ENCODE measurements around the gene RRP1.
"Not testable (repeated sequence)": the region's sequence is repeated elsewhere in the genome, so short reads cannot be mapped to it uniquely, and the experiment has no call there.

The RRP1 gene

DNA sequence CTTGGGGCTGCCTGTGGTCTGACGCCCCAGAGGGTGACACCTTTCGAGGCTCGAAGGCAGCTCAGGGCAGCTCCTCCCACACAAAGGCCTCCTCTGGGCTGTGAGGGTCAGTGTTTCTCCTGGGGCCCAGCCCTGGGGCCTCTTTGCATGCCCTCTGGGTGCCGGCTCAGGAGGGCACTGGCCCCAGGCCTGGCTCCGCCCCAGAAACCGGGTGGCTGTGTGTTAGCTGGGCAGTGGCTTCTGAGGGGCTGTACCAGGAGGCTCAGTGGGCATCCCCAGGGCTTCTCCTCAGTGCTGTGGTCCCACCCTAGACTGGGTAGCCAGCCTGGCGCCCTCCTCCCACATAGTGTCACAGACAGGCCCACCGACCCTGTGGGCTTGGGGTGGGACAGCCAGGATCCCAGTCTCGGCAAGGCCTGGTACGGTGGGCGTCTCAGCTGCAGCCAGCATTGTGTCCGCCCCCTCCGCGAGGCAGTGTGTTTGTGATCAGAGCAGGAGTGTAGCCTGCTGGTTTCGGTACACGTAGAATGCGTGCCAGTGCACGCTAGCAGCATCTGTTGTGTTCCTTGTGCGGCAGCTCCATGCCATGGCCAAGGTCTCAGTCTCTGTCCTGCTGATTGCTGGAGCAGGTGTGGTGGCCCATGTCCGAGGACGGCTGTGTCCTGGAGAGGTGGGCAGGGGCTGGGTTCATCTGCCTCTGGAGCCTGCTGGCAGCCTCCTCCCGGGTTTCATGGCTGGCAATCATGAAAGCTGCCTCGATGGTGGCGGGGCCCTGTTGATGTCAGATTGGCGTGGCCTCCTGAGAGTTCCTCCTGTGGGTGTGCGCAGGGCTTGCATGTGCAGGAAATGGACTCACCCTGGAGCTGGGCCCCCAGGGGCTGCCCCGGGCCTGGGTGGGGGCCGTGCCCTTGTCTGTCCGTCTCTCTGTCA lies 28.0 kb downstream of the RRP1 start:
- DNase-seq (ENCODE audit: low spot score): no peak

DNA sequence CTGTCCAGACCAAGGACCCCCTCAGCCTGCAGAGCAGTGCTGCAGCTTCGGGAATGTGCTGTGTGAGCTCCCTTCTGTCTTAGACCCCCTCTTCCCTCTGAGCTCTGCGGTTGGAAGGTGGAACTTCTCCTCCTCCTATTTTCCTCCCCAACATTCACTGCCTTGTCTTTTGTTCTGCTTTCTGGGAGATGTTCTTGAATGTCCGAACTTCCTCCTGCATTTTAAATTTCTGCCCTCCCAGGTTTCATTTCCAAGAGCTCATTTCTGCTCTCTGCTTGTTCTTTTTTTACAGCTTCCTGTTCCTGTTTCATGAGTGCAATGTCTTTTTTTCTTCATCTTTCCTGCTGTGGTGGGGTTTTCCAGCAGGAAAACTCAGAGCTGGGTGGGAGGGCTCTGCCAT lies 29.3 kb downstream of the RRP1 start:
- DNase-seq (ENCODE audit: low spot score): no peak

DNA sequence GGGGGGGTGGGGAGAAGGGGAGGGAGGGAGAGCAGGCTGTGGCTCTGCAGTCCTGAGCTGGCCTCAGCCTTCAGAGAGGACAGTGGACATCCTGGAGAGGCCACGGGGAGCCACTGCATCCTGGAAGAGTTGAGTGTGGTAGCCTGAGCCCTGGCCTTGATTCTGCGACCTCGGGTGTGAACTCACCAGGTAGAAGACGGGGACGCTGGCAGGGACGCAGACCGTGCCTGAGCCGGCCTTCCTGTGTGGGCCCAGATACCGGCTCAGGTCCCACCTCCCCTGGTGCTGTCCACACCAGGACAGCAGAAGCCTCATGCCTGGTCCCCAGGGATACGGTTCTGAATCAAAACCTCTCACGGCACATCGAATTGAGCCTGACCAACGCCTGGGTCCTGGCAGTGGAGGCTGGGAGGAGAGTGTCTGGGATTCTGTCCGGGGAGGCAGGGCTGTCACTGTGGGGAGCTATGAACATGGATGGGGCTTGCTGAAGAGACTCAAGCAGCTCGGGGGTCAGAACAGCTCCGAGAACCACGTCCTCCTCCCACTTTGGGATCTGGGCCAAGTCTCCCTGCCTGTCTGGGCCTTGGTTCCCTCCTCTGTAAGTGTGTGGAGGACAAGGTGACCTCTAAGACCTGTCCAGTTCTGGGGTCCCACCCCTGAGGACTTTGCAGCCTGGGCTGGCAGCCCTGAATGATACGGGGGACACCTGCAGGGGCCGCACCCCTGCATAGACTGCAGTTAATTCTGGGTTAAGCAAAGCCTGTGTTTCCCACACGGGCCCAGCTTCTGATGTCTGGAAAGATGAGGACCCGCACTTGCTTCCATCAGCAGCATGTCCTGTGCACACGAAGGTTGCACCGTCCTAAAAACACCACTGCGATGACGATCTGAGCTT lies 30.4 kb downstream of the RRP1 start:
- no peak for DNase-seq (ENCODE audit: low spot score)

DNA sequence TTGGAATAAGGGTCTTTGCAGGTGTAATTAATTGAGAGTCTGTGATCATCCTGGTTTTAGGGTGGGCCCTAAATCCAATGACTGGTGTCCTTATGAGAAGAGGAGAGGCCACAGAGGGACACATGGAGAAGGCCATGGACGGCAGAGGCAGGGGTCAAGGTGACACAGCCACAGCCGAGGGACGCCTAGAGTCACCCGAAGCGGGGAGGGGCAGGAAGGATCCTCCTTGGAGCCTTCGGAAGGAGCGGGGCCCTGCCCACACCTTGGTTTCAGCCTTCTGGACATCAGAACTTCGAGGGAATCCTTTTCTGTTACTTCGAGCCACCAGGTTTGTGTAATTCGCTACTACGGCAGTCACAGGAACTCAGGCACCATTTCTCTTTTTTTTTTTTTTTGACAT lies 31.1 kb downstream of the RRP1 start:
- no peak for DNase-seq (ENCODE audit: low spot score)

DNA sequence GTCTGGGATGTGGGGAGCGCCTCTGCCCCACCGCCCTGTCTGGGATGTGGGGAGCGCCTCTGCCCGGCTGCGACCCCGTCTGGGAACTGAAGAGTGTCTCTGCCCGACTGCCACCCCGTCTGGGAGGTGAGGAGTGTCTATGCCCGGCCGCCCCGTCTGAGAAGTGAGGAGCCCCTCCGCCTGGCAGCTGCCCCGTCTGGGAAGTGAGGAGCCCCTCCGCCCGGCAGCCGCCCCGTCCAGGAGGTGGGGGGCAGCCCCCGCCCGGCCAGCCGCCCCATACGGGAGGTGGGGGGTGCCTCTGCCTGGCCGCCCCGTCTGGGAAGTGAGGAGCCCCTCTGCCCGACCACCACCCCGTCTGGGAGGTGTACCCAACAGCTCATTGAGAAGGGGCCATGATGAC lies 32.8 kb downstream of the RRP1 start:
- DNase-seq (ENCODE audit: low spot score): not testable (repeated sequence)

DNA sequence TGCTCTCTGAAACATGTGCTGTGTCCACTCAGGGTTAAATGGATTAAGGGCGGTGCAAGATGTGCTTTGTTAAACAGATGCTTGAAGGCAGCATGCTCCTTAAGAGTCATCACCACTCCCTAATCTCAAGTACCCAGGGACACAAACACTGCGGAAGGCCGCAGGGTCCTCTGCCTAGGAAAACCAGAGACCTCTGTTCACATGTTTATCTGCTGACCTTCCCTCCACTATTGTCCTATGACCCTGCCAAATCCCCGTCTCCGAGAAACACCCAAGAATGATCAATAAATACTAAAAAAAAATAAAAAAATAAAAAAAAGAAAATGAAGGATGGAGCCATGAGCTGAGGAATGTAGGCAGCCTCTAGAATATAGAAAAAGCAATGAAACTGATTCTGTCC lies 33.4 kb downstream of the RRP1 start:
- not testable (repeated sequence) for DNase-seq (ENCODE audit: low spot score)

DNA sequence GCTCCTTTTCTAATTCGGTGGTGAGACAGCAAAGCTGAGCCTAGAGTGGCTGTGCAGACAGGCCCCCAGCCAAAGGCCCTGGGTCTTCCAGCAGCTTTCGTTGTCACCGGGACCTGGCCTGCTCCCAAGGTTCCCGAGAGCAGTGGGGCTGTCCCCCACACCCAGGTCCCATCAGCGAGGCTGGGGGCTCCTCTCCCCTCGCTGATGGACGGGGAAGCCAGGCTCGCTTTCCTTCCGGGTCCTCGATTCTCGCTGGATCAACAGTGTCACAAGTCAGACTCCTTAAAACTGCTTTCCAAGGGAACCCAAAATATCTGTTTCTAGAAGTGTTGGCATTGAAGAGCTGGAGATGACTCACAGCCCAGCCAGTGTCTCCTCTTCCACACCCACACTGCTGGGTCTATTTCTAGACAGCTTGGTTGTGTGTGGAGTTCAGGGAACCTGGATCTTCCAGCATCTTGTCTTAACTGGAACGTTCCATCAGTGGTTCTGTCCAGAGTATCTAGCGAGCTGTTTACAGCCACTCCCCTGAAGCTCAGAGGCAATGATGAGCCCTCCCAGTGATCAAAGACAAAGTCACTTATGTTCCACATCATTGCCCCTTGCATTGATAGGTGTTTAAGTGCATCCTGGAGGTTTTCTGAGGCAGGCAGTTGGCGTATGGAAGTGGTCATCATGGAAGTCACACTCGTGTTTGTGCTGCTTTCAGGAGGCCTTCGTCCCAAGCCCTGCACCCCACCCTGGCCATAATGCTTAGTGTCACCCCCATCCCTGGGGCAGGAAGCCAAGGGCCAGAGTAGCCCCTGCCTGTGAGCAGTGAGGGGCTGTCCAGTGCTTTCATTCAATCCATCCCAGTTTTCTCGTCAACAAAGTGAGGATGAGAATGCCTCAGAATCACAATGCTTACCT lies 35.2 kb downstream of the RRP1 start:
- peak; percentile 26 for DNase-seq (ENCODE audit: low spot score)

DNA sequence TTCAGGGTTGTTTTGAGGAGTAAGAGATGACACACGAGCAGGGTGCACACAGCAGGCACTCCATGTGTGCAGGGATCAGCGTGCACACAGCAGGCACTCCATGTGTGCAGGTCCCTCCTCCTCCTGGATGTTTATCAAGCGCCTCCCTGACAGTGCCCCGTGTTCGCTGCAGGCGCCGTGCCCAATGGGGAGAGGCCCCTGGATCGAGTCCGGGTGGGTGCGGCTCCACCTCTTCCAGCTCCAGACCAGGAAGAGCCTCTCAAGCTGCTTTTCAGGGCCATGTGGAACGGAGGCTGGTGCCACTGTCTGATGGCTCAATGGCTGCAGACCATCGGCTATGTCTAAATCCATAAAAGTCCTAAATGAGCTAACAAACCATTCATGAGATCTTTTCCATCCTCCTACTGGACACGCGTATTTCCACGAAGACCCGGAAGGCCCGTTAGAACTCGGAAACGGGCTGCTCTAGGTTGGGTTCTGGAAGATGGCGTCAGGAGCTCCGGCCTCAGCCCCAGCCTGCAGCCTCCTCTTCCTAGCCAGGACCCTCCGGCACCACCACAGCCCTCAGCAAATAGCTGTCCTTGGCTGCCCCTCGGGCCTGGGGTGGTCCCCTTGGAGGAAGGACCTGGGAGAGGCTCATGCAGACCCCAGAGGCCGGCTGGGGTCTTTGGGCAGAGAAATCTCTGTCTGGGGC lies 36.0 kb downstream of the RRP1 start:
- no peak for DNase-seq (ENCODE audit: low spot score)

DNA sequence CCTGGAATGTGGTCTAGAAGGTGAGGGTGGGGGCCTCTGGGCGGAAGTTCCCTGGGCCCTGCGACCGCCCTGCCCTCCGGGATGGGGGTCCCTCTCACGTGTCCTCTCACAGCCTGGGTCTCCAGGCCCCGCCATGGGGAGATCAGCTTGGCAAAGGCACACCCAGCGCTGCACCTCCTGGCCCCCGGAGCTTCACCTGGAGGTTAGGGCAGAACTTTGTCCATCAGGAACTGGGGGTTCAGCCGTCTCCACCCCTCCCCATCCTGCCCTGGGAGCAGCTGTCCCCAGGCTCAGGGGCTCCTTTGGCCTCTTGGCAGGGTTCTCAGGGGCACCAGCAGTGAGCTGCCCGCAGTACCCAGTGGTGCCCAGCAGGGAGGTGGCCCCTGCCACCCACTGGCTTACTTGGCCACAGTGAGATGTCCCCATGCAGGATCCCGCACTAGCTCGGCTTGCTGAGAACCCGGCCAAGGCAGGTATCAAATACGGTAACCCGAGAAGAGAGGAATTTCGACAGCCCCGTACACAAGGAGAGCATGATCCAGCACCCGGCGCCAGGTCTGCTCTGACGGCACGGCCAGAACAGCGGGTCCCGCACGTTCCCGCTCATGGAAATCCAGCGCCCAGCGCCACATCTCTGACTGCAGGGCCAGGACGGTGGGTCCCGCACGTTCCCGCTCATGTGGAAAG lies 36.7 kb downstream of the RRP1 start:
- DNase-seq (ENCODE audit: low spot score): no peak

DNA sequence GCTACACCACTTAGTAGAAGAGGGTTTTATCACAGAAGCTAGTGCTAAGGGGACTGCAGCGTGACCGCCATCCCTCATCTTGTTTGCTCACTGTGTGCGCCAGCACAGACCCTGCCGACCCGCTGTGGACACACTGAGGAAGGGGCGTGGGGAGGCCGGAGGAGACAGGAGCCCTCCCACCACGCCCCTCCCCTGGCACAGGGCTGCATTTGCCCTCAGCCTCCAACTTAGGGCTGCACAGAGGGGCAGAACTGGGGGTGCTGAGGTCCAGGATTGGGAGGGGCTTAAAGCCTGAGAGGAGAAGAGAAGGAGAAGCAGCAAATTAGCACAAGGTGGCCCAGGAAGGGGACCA lies 37.2 kb downstream of the RRP1 start:
- no peak for DNase-seq (ENCODE audit: low spot score)

DNA sequence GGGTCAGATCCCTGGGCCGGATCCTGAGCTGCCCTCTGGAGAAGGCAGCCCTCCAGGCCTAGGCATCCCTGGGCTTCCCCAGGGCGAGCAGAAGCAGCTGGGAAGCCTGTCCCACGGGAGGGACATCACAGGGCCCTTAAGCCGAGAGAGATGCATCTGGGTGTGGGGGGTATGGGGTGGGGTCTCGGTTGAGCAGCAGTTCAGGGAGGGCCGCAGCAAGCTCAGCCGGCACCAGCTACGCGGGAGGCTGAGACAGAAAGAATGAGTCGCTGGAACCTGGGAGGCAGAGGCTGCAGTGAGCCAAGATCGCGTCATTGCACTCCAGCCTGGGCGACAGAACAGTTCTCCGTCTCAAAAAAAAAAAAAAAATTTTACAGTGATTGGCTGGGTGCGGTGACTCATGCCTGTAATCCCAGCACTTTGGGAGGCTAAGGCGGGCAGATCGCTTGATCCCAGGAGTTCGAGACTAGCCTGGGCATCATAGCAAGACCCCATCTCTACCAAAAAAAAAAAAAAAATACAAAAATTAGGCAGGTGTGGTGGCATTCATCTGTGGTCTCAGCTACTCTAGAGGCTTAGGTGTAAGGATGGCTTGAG lies 37.7 kb downstream of the RRP1 start:
- DNase-seq (ENCODE audit: low spot score): peak; percentile 74

DNA sequence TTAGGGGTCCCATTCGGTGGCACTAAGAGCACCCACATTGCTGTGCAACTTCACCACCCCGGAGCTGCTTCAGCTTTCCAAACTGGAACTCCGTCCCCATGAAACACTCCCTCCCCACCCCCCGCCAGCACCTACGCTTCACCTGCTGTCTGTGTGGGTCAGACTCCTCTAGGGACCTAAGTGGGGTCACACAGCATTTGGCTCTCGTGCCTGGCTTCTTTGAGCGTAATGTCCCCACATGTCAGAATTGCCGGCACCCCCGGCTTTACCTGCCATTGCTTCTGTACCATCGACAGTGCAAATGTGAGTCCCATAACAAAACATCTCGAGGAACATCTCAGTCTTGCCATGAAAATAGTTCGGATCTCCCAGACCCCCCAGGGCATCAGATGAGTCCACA lies 39.8 kb downstream of the RRP1 start:
- no peak for DNase-seq (ENCODE audit: low spot score)

DNA sequence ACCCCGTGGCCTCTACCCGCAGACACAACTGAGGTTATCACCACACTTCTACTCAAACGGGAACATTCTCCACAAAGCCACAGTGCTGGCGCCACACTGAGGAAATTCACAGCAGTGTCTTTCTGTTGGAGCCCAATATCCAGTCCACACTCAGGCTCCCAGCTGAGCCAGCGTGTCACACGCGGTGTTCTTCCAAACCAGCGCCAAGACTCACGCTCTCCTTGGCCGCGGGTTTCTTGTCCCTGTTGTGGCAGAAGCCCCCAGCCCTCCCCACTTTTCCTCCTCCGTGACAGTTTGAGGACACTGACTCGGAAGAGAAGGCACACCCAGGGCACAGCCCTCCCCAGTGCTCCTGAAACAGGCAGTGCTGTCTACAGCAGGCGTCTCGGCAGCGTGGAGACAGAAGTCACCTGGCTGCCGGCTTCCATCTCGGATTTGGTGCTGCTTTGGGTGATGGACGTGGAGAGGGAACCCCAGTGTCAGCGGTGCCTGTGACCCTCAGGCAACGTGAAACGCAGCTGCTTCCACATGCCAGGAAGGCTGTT lies 40.3 kb downstream of the RRP1 start:
- no peak for DNase-seq (ENCODE audit: low spot score)

DNA sequence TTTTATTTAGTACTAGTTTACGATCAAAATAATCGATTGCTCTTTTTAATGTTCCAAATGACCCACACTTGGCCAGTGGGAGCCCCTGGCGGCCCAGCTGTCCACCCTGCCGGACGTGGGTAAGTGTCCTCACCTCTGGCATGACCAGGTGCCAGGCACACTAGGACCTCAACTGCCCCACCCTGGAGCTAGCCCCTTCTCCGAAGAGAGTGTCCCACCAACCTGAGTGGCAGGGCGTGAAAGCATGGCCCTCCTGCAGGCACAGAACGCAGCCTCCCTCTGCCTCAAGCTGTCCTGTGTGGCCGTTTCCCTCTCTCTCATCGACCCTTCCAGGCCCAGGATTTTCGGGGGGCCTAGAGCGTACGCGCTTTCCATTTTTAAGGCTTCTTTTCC lies 42.8 kb downstream of the RRP1 start:
- DNase-seq (ENCODE audit: low spot score): no peak

DNA sequence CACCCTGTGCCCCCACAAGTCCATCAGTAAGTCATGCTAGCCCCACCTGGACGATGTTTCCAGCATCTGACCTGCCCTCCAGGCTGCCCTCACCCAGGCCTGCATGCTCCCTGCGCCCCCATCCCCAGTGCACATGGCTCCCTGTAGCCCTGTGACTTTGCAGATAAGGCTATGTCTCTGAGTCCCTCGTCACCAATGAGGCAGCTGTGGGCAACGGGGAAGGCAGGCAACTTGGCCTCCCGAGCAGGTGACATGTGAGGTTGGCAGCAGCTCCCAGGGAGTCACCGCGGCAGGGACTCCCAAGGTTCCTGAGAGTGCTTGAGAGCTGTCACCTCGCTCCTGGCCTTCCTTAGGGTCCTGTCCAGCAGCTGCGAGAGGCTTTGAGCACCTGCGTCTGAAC lies 43.3 kb downstream of the RRP1 start:
- DNase-seq (ENCODE audit: low spot score): no peak

DNA sequence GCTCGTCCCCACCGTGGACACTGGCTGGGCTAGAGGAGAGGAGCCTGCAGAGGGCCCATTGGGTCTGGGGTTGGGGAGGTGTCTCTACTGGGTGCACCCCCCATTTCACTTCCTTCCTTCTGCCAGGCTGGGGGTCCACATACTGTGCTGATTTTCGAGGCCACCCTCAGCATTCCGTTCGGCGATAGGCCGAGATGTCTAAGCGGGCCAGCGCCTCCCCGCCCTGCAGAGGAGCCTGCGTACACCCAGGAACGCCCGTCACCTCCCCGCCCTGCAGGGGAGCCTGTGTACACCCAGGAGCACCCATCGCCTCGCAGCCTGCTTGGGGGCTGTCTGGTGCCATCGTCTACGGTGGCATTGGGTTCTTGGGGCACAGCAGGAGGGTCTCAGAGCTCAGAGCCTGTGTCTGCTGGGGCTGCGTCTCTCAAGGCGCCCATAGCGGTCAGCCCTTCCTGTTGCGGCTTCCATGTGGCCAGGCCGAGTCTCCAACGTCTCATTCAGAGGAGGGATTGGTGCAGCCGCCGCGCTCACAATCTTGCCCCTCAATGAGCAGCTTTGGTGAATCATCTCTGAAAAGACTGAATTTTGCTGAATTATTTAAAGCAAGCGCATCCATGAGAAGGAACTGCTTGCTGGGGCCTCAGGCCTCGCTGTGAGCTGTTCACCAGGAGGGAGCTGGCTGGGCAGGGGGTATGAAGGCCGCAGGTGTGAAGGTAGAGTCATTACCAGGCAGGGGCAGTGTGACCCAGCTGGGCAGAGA lies 44.9 kb downstream of the RRP1 start:
- DNase-seq (ENCODE audit: low spot score): no peak

DNA sequence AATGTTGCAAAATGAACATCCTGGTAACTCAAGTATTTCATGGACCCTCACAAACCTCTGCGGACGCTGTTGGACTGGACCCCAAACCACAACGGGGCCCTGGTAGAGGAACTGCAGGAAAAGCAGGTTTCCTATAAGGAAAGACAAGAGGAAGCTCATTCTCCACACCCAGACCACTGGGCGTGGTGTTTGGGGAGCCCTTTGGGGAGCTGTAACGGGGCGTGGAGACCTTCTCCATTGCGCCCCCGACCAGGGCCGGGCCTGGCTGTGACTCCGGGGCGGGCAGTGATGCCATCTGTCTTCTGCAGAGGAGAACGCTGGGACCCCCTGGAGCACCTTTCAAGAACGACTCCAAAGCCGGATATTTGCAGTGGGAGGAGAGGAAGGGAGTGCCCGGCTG lies 45.7 kb downstream of the RRP1 start:
- no peak for DNase-seq (ENCODE audit: low spot score)

DNA sequence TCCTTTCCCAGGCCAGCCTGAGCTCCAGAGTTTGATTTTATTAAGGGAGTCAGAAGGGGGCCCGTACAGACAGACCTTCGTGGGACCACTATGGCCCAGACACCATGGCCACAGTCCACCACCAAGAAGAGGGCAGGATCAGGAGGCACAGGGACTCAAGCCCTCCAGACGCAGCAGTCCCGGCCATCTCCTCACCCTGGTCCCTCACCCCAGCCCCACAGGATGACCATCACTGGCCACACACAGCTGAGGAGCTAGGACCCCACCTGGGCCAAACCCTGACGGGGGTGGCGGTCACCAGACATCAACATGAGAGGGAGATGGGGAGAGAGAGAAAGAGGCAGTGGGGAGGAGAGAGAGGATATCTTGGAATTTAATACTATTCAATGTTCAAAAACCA lies 46.5 kb downstream of the RRP1 start:
- no peak for DNase-seq (ENCODE audit: low spot score)

DNA sequence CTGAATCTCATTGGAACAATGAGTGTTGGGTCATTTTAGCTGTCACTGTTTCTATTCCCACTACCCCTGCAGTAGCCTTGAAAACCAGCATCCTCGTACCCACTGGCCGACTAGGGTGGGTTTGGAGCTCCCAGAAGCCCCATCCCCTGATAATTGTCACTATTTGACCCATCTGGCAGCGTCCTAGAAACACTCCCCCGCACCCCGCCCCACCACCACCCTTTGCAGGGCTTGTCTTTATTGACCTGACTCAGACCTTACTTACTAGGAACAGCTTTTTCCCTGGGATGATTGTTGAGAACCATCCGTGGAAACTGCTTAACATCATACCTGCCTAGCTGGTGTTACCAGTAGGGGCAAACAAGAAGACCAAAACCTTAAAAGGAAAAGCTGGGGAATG lies 47.2 kb downstream of the RRP1 start:
- DNase-seq (ENCODE audit: low spot score): no peak
